Stimulated activated CD8-positive, alpha-beta memory T cell treated with anti-CD3 and anti-CD28 coated beads, Interleukin-7, amount 100 ng/mL, for 24 hours (primary cell): ENCODE measurements around the gene SCAF1.

Source experiments
- DNase-seq: peaks from one replicate; pipeline ENCODE4 v3.0.0-alpha.2; 2020; ENCODE audit warnings: low read depth

Gene SCAF1

GRCh38 chr19:49685845-49686332 is 43.9 kb downstream of the SCAF1 start:
- no peak for DNase-seq

DNA sequence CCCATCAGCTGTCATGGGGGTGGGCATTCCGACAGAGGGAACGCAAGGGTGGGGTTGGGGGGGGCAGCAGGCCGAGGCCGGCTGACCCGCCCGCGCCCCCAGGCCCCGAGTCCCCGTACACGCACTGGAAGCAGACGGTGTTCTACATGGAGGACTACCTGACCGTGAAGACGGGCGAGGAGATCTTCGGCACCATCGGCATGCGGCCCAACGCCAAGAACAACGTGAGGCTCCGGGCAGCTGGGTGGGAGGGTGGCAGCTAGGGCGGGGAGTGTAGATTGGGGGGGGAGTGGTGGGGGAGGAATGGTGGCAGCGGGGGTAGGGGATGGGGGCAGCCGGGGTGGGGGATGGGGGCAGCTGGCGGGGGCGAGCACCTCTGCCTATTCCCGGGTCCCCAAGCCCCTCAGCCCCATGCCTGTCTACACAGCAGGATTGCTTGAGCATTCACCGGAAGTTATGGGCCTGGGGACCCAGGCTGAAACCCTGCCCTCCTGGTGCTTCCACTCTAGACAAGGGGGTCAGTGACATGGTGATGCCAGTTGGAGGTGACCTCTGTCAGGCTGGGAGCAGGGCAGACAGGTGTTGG is 44.6 kb downstream of the SCAF1 start:
- no peak for DNase-seq

- no peak for DNase-seq
Measured at GRCh38 chr19:49687150-49687549, 45.1 kb downstream of the SCAF1 start.

DNA sequence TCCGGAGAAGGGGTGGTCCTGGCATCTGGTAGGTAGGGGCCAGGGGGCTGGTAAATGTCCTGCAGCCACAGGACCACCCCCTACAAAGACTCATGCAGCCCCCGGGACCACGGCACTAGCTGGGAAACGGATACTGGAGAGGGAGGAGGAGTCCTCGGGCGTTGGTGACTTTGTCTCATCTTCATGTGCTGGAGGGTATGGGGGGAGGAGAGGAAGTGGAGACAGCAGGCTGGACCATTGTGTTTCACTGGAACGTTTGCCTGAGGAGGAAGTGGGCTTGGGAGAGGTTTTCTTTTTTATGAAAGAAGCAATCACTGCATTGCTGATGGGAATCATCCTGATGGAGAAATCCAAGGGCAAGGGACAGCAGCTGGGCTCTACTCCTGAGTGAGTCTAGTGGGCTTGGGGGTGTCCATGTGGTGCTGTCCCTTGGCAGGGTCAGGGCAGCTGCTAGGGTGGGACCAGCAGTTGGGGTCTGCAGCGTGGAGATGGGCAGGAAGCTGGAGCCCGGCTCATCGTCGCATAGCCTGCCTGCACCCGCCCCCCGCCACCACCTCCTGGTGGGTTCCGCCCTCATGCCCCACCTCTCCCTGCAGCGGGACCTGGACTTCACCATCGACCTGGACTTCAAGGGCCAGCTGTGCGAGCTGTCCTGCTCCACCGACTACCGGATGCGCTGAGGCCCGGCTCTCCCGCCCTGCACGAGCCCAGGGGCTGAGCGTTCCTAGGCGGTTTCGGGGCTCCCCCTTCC is 45.7 kb downstream of the SCAF1 start:
- no peak for DNase-seq

- DNase-seq: no peak
Measured at GRCh38 chr19:49688531-49689132, 46.6 kb downstream of the SCAF1 start.

DNA sequence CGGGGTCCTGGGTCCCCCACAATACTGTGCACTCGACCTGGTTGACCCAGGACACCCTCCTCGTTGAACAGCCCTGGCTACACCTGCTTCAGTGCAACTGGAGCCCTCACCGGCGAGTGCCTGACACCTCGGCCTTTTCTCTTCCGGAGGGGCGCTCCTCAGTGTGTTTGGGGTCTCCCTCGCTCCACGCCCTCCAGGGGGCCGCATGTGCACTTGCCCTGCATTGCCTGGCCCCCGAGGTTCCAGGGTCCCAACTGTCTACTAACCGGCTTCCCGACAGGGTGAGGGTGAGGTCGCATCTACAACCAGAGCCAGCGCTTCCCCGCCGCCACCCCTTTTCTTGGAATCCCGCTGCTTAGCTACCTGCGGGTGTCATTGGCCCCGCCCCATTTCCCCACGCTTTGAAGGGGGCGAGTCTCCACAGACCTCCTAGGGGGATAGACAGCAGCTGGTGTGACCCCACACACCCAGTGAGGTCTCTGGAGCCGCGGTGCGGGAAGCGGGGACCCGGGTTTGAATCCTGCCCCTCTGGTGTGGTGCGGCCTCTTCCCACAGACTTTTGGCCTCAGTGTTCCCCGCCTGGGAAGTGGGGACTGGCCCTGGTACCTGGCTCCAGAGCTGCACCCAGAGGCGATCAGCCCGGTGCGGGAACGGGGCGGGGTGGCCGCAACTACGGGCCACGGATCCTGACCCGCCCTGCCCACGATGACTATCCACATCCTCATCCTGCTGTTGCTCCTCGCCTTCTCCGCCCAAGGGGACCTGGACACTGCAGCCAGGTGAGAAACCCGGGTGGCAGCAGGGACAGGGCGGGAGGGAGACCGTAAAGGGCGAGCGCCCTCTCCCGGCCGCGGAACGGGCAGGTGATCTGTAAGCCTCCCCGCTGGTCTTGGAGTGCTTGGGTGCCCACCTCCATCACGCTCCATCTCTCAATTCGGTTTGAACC is 47.4 kb downstream of the SCAF1 start, which contains the start of gene ADM5:
TSS of gene ADM5 (plus strand) at position 462 of the 946 bp plus-strand sequence. CDS start at position 706, 244 bp downstream.
- no peak for DNase-seq

GRCh38 chr19:49690079-49690655 is 48.2 kb downstream of the SCAF1 start:
- no peak for DNase-seq

- DNase-seq: peak; percentile 30
Measured at GRCh38 chr19:49690656-49691242, 48.7 kb downstream of the SCAF1 start, which contains the start of gene CPT1C. CPT1C (plus strand) TSS chr19:49691116; CDS start chr19:49692253, 1,137 bp downstream.

DNA sequence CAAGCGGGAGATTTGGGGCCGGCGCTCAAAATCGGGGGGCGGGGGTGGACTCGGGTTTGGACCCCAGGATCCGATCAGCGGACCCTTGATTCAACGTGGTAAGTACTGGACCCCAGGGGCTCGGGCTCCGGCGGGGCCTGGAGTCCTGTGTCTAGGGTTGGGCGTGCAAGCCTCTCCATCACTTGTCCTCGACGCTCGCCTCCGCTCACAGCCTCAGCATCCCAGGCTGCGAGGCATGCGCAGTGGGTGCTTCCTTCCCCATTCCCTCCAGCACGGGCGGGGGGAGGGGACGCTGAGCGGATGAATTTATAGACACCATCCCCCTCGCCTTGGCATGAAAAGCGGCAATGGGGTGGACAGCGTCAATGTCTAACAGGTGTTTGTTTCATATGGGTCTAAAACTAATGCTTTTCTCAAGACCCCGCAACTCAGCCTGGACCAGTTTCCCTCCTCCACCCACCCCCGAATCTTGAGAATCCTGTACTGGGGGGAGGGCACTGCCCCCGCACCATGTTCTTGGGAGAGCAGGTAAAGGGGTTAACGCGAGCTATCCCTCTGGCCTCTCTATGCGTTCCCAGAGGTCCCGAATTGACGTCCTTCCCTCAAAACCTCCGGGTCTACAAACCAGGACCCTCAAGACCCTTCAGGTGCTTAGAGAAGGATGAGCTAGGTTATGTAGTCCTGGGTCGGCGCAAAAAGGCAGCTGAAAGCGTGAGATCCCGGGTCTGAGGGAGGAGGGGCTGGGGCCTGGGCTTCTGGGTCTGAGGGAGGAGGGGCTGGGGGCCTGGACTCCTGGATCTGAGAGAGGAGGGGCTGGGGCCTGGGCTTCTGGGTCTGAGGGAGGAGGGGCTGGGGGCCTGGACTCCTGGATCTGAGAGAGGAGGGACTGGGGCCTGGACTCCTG is 49.5 kb downstream of the SCAF1 start:
- DNase-seq: no peak

GRCh38 chr19:49692147-49692506 is 50.1 kb downstream of the SCAF1 start:
- DNase-seq: no peak

- no peak for DNase-seq
Measured at GRCh38 chr19:49696115-49696514, 54.1 kb downstream of the SCAF1 start.

DNA sequence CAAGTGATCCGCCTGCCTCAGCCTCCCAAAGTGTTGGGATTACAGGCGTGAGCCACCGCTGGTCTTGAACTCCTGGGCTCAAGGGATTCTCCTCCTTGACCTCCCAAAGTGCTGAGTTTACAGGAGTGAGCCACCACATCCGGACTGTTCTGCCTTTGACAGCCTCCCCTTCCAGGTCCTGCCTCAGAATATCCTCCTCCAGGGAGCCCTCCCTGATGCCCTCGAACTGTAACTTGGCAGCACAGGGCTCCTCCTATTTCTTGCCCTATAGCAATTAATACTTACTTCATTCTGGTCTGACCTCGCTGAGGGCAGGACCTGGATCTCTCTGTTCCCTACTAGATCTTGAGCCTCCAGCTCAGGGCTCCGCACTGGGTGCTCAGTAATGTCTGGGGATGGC is 54.9 kb downstream of the SCAF1 start:
- DNase-seq: no peak

- no peak for DNase-seq
Measured at GRCh38 chr19:49699364-49699763, 57.4 kb downstream of the SCAF1 start.

GRCh38 chr19:49700563-49700962 is 58.6 kb downstream of the SCAF1 start:
- DNase-seq: no peak

- DNase-seq: no peak
Measured at GRCh38 chr19:49701271-49701786, 59.3 kb downstream of the SCAF1 start.

- DNase-seq: no peak
Measured at GRCh38 chr19:49704888-49705642, 63.1 kb downstream of the SCAF1 start.

DNA sequence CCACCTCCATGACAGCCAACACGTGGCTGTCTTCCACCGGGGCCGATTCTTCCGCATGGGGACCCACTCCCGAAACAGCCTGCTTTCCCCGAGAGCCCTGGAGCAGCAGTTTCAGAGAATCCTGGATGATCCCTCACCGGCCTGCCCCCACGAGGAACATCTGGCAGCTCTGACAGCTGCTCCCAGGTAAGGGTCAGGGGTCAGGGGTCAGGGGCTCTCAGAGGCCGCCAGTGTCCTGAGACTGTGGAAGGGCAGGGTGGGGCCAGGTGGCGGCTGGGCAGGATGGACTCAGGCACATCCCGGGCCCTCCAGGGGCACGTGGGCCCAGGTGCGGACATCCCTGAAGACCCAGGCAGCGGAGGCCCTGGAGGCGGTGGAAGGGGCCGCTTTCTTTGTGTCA is 63.9 kb downstream of the SCAF1 start:
- no peak for DNase-seq
